SK-N-SH (cell line): Measurements from ENCODE around the gene STX16. TPM values are rescaled to one million over a fixed set of nuclear protein-coding genes. Genes with fewer than 3 reads are reported as not detected.

Experiments used
- CTCF ChIA-PET: fragments of 300-600, 350-600 bp; formaldehyde crosslinking; extraction: SDS; loops from one replicate; lab custom pipeline; 2021; lab: Yijun Ruan, JAX
- POLR2A ChIA-PET: fragments of 350-600 bp; sonication (Branson Sonifier 250); formaldehyde crosslinking; extraction: SDS; loops from one replicate; lab custom pipeline; 2020; ENCODE audit warnings: antibody characterized with exemption, inconsistent platforms; lab: Yijun Ruan, JAX
- DNase-seq: peaks from one replicate; pipeline ENCODE4 v3.0.0; 2012
- H2AFZ ChIP-seq: fragments of 200-600 bp; sonication (generic); 2 replicates; pipeline ENCODE4 v1.8.1; 2016; ENCODE audit warnings: antibody characterized with exemption, mild to moderate bottlenecking, low read depth
- H3F3A ChIP-seq: fragments of 200-600 bp; sonication (generic); replicated peaks from 2 replicates; pipeline ENCODE3; 2016; ENCODE audit warnings: antibody characterized with exemption, mild to moderate bottlenecking; ENCODE audit not compliant: insufficient read depth
- H3K27ac ChIP-seq, 2 experiments: fragments of 200-500 bp in 1 of 2; fragments of 200-600 bp in 1 of 2; sonication (Bioruptor generic) in 1 of 2; sonication (generic), shearing (Covaris generic) in 1 of 2; 2 replicates each; pipeline versions ENCODE4 v1.5.1 to v1.6.1; 2014 to 2016; ENCODE audit warnings: low read depth in 2 of 2, inconsistent platforms in 1 of 2, low read length in 1 of 2, mild to moderate bottlenecking in 1 of 2, mixed read lengths in 1 of 2
- H3K27me3 ChIP-seq: fragments of 200-600 bp; sonication (generic), shearing (Covaris generic); 2 replicates; pipeline ENCODE4 v1.6.1; 2016; ENCODE audit warnings: mixed run types; ENCODE audit not compliant: insufficient read depth
- H3K36me3 ChIP-seq, 2 experiments: fragments of 200-500 bp in 1 of 2; fragments of 200-600 bp in 1 of 2; sonication (Bioruptor generic) in 1 of 2; sonication (generic) in 1 of 2; replicated peaks in 1 of 2; 2 replicates each; pipeline versions ENCODE3 to v1.5.1; 2014 to 2016; ENCODE audit warnings: low read length in 1 of 2, mild to moderate bottlenecking in 1 of 2; ENCODE audit not compliant: insufficient read depth in 2 of 2, control insufficient read depth in 1 of 2
- H3K4me1 ChIP-seq, 2 experiments: fragments of 200-500 bp in 1 of 2; fragments of 200-600 bp in 1 of 2; sonication (Bioruptor generic) in 1 of 2; sonication (generic), shearing (Covaris generic) in 1 of 2; 2 replicates each; pipeline versions ENCODE4 v1.5.1 to v1.6.1; 2014 to 2016; ENCODE audit warnings: low read depth in 1 of 2, low read length in 1 of 2, mixed run types in 1 of 2; ENCODE audit not compliant: insufficient read depth in 2 of 2, control insufficient read depth in 1 of 2
- H3K4me2 ChIP-seq: fragments of 200-600 bp; sonication (generic), shearing (Covaris generic); 2 replicates; pipeline ENCODE4 v1.6.1; 2017; ENCODE audit warnings: mixed run types
- H3K4me3 ChIP-seq, 2 experiments: fragments of 200-500 bp in 1 of 2; fragments of 200-600 bp in 1 of 2; sonication (Bioruptor generic) in 1 of 2; sonication (generic), shearing (Covaris generic) in 1 of 2; 2 replicates each; pipeline versions ENCODE4 v1.5.1 to v1.8.1; 2014 to 2016; ENCODE audit warnings: low read depth in 2 of 2, inconsistent platforms in 1 of 2, low read length in 1 of 2, mild to moderate bottlenecking in 1 of 2, mixed read lengths in 1 of 2, moderate library complexity in 1 of 2
- H3K79me2 ChIP-seq: fragments of 200-600 bp; sonication (generic); 2 replicates; pipeline ENCODE4 v1.8.1; 2017; ENCODE audit warnings: mild to moderate bottlenecking; ENCODE audit not compliant: insufficient read depth
- H3K9ac ChIP-seq: fragments of 200-600 bp; sonication (generic); 2 replicates; pipeline ENCODE4 v1.6.1; 2017; ENCODE audit warnings: mixed run types
- H3K9me2 ChIP-seq: fragments of 200-600 bp; sonication (generic); 2 replicates; pipeline ENCODE4 v1.6.1; 2017; ENCODE audit warnings: mixed run types
- H3K9me3 ChIP-seq: fragments of 200-600 bp; sonication (generic); 2 replicates; pipeline ENCODE4 v1.6.1; 2017; ENCODE audit warnings: mixed run types, mild to moderate bottlenecking, moderate library complexity
- H4K20me1 ChIP-seq: fragments of 200-600 bp; sonication (generic); 2 replicates; pipeline ENCODE4 v1.6.1; 2017; ENCODE audit warnings: mild to moderate bottlenecking, mixed run types; ENCODE audit not compliant: insufficient read depth
- ELF1 ChIP-seq: IDR thresholded peaks from 2 replicates; pipeline ENCODE4 v1.4.0; 2012
- EP300 ChIP-seq, 2 experiments: IDR thresholded peaks; 2 replicates each; pipeline versions ENCODE4 v1.4.0 to v1.6.1; 2012; ENCODE audit warnings: borderline replicate concordance in 1 of 2, low read depth in 1 of 2, low read length in 1 of 2
- EZH2phosphoT487 ChIP-seq: fragments of 200-600 bp; sonication (generic); IDR thresholded peaks from 2 replicates; pipeline ENCODE4 v1.6.1; 2017; ENCODE audit warnings: low read depth, mixed run types, mild to moderate bottlenecking, antibody characterized with exemption, moderate library complexity, borderline replicate concordance
- FOSL2 ChIP-seq: IDR thresholded peaks from 2 replicates; pipeline ENCODE4 v1.4.0; 2012; ENCODE audit warnings: low read depth, mild to moderate bottlenecking, moderate library complexity, borderline replicate concordance
- FOXJ3 ChIP-seq: sonication (generic); formaldehyde crosslinking; IDR thresholded peaks from 2 replicates; pipeline ENCODE4 v1.5.1; 2020; ENCODE audit warnings: mild to moderate bottlenecking, missing genetic modification reagents
- FOXM1 ChIP-seq: IDR thresholded peaks from 2 replicates; pipeline ENCODE4 v1.4.0; 2012; ENCODE audit warnings: low read depth, mild to moderate bottlenecking
- GABPA ChIP-seq: IDR thresholded peaks from 2 replicates; pipeline ENCODE4 v1.4.0; 2012; ENCODE audit warnings: low read depth, mild to moderate bottlenecking
- JUND ChIP-seq: IDR thresholded peaks from 2 replicates; pipeline ENCODE4 v1.4.0; 2012
- MEF2A ChIP-seq: IDR thresholded peaks from 2 replicates; pipeline ENCODE4 v1.4.0; 2012; ENCODE audit warnings: low read depth, borderline replicate concordance
- PBX3 ChIP-seq: IDR thresholded peaks from 2 replicates; pipeline ENCODE4; 2012
- RCOR1 ChIP-seq: fragments of 150-350 bp; IDR thresholded peaks from 2 replicates; pipeline ENCODE4 v1.6.1; 2017; ENCODE audit warnings: antibody characterized with exemption, low read length
- RFX5 ChIP-seq: IDR thresholded peaks from 2 replicates; pipeline ENCODE4 v1.6.1; 2012; ENCODE audit warnings: mild to moderate bottlenecking, improper control_type of control experiment, low read length
- RXRA ChIP-seq: IDR thresholded peaks from 2 replicates; pipeline ENCODE4 v1.4.0; 2012; ENCODE audit warnings: low read depth, mild to moderate bottlenecking, borderline replicate concordance
- SIN3A ChIP-seq: IDR thresholded peaks from 2 replicates; pipeline ENCODE4 v1.6.1; 2012; ENCODE audit warnings: low read depth, mild to moderate bottlenecking, low read length, moderate library complexity, borderline replicate concordance
- SMC3 ChIP-seq: IDR thresholded peaks from 2 replicates; pipeline ENCODE4 v1.6.1; 2012; ENCODE audit warnings: low read depth, low read length, improper control_type of control experiment
- TAF1 ChIP-seq: IDR thresholded peaks from 2 replicates; pipeline ENCODE4 v1.6.1; 2012; ENCODE audit warnings: low read depth, mild to moderate bottlenecking, low read length, moderate library complexity, borderline replicate concordance
- TCF12 ChIP-seq: IDR thresholded peaks from 2 replicates; pipeline ENCODE4 v1.4.0; 2012
- TEAD4 ChIP-seq: IDR thresholded peaks from 2 replicates; pipeline ENCODE4 v1.4.0; 2012; ENCODE audit warnings: mild to moderate bottlenecking, borderline replicate concordance; ENCODE audit not compliant: insufficient read depth
- USF2 ChIP-seq: fragments of 150-350 bp; IDR thresholded peaks from 2 replicates; pipeline ENCODE4 v1.6.1; 2017; ENCODE audit warnings: antibody characterized with exemption, low read length, low read depth, borderline replicate concordance
- YY1 ChIP-seq: IDR thresholded peaks from 2 replicates; pipeline ENCODE4 v1.4.0; 2012; ENCODE audit warnings: low read depth, mild to moderate bottlenecking
- WGBS: methylation state at CpG from one replicate; pipeline ENCODE4 v1.1.6; 2017; ENCODE audit warnings: low lambda C conversion rate; 5-methylcytosine and 5-hydroxymethylcytosine counted together
- polyA plus RNA-seq, 3 experiments: library from polyadenylated mRNA; depleted of rRNA; stranded (reverse); fragments of >200 nt; gene quantifications; 2 replicates each; pipeline ENCODE4 v1.2.3, GENCODE V29; 2012
- TF ChIP-seq, protein P1 (sequence below): IDR thresholded peaks from 2 replicates; pipeline ENCODE4 v1.4.0; 2012; ENCODE audit warnings: low read depth
- TF ChIP-seq, protein P2 (sequence below): IDR thresholded peaks from 2 replicates; pipeline ENCODE4 v1.6.1; 2012; ENCODE audit warnings: mild to moderate bottlenecking, low read depth, low read length, moderate library complexity

The STX16 gene
- polyA plus RNA-seq, 1 of the 3 experiments (the other 2 are of a cell fraction): 63.8 TPM

DNA sequence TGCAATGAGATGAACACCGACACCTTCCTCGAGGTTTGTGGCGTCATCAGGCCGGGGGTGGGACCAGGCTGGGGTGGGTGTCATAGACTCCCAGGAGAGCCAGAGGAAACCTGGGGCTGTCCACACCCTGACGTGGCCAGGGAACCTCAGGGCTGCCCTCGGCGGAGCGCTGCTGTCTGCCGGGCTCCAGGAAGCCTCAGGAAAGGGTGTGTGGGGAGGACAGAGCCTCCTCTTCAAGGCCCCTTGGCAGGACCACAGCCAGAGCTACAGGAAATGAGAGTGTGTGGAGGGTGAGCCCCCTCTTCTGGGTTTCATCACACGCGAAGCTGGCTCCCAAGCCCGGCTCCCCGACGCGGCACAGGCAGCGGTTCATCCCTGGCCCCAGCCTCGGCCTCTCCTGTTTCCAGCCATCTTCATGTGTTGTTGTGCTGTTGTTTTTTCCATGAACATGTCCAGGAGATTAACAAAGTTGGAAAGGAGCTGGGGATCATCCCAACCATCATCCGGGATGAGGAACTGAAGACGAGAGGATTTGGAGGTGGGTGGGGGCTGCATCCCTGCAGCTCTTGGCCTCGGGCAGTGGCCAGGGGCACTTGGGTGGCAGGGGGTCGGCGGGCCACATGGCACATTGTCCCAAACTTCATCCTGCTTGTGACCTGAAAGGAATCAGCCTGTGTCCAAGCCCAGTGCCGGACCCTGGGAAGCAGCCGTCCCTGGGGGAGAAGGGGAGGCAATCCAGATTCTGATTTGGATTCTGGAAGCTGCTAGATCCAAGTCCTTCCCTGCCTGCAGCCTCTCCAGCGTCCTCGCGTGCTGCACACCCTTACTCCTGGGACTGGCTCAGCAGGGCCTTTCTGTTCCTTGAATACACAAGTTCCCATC is 47.9 kb downstream of the STX16 start:
- H3K27ac ChIP-seq: no peak overlapping the region
- H3K36me3 ChIP-seq: peaks cover 3 to 5% of the 10 kb centered on the region in 2 experiments
- no peak overlapping the region for H3K4me2 ChIP-seq
- no peak for DNase-seq
- 93% methylated on average over 15 of the region's 27 CpGs for WGBS
- no peaks in the 10 kb centered on the region for H3K79me2 ChIP-seq
- TF ChIP-seq PBX3 (no peak), RXRA (no peak), EP300 (IDR thresholded peaks at IDR 0.05; ENCODE audit: borderline replicate concordance in 1 of 2, low read depth in 1 of 2, low read length in 1 of 2) (no peak), JUND (no peak), TEAD4 (no peak), ELF1 (no peak), TCF12 (no peak), EZH2phosphoT487 (no peak), YY1 (no peak), TAF1 (no peak), SIN3A (no peak), FOXJ3 (CRISPR knock-in tag) (no peak)
- POLR2A ChIA-PET: no interaction called here
- no peak overlapping the region for H2AFZ ChIP-seq
- no peaks in the 10 kb centered on the region for H3K9me2 ChIP-seq
- H4K20me1 ChIP-seq: no peaks in the 10 kb centered on the region
- CTCF ChIA-PET: no interaction called here
- H3K4me3 ChIP-seq: no peak overlapping the region
- no peaks in the 10 kb centered on the region for H3F3A ChIP-seq
- no peaks in the 10 kb centered on the region; a peak in 1 of 4 replicates for H3K4me1 ChIP-seq
- no peak overlapping the region for H3K9ac ChIP-seq
- no peaks in the 10 kb centered on the region for H3K9me3 ChIP-seq
- H3K27me3 ChIP-seq: no peaks in the 10 kb centered on the region

- Histone ChIP-seq H3K27me3 (no peaks in the 10 kb centered on the region), H3K9me3 (no peaks in the 10 kb centered on the region), H3K27ac (no peak overlapping the region), H3K4me3 (no peak overlapping the region), H3K79me2 (no peaks in the 10 kb centered on the region; the same call in 1 of the 2 replicates), H3K9me2 (no peaks in the 10 kb centered on the region), H3K9ac (no peak overlapping the region), H3K4me1 (no peaks in the 10 kb centered on the region; a peak in 1 of 4 replicates), H3K4me2 (no peak overlapping the region), H3K36me3 (peaks cover 5 to 6% of the 10 kb centered on the region in 2 experiments), H2AFZ (no peak overlapping the region), H3F3A (no peaks in the 10 kb centered on the region), H4K20me1 (no peaks in the 10 kb centered on the region)
- ChIA-PET POLR2A (no interaction called here), CTCF (no interaction called here)
- DNase-seq: no peak
- WGBS: 81% methylated on average over 6 of the region's 9 CpGs
- TF ChIP-seq, protein P1, sequence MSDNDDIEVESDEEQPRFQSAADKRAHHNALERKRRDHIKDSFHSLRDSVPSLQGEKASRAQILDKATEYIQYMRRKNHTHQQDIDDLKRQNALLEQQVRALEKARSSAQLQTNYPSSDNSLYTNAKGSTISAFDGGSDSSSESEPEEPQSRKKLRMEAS: no peak
- TF ChIP-seq FOSL2: no peak
- no peak for TF ChIP-seq TEAD4
- no peak for TF ChIP-seq RXRA
- TF ChIP-seq FOXM1: no peak
- no peak for TF ChIP-seq GABPA
- TF ChIP-seq RCOR1: no peak
- TF ChIP-seq EZH2phosphoT487: no peak
- TF ChIP-seq RFX5: no peak
- no peak for TF ChIP-seq MEF2A
- TF ChIP-seq, protein P2, sequence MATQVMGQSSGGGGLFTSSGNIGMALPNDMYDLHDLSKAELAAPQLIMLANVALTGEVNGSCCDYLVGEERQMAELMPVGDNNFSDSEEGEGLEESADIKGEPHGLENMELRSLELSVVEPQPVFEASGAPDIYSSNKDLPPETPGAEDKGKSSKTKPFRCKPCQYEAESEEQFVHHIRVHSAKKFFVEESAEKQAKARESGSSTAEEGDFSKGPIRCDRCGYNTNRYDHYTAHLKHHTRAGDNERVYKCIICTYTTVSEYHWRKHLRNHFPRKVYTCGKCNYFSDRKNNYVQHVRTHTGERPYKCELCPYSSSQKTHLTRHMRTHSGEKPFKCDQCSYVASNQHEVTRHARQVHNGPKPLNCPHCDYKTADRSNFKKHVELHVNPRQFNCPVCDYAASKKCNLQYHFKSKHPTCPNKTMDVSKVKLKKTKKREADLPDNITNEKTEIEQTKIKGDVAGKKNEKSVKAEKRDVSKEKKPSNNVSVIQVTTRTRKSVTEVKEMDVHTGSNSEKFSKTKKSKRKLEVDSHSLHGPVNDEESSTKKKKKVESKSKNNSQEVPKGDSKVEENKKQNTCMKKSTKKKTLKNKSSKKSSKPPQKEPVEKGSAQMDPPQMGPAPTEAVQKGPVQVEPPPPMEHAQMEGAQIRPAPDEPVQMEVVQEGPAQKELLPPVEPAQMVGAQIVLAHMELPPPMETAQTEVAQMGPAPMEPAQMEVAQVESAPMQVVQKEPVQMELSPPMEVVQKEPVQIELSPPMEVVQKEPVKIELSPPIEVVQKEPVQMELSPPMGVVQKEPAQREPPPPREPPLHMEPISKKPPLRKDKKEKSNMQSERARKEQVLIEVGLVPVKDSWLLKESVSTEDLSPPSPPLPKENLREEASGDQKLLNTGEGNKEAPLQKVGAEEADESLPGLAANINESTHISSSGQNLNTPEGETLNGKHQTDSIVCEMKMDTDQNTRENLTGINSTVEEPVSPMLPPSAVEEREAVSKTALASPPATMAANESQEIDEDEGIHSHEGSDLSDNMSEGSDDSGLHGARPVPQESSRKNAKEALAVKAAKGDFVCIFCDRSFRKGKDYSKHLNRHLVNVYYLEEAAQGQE: no peak
- no peak for TF ChIP-seq USF2
- no peak for TF ChIP-seq SMC3
- no peak for TF ChIP-seq TAF1
Observed at GRCh38 chr20:58699623-58700107, 48.6 kb downstream of the STX16 start.
